ENCODE measurements around the gene MANEAL.

DNA sequence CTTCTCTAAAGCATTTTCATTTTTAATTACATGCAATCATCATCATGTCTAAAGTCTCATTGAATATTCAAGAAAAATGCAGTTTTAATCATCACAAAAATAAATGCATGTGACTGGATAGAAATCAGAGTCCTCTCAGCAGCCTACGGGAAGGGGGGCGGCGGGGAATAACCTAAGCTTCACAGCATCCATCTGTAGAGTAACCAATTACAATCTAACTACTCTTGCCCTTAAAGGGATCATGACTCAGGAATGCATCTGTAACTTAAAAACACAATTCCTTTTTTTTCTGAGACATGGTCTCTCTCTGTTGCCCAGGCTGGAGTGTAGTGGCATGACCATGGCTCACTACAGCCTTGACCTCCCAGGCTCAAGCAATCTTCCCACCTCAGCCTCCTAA, 43.1 kb downstream of the MANEAL start:
- TF ChIP-seq, protein P1, sequence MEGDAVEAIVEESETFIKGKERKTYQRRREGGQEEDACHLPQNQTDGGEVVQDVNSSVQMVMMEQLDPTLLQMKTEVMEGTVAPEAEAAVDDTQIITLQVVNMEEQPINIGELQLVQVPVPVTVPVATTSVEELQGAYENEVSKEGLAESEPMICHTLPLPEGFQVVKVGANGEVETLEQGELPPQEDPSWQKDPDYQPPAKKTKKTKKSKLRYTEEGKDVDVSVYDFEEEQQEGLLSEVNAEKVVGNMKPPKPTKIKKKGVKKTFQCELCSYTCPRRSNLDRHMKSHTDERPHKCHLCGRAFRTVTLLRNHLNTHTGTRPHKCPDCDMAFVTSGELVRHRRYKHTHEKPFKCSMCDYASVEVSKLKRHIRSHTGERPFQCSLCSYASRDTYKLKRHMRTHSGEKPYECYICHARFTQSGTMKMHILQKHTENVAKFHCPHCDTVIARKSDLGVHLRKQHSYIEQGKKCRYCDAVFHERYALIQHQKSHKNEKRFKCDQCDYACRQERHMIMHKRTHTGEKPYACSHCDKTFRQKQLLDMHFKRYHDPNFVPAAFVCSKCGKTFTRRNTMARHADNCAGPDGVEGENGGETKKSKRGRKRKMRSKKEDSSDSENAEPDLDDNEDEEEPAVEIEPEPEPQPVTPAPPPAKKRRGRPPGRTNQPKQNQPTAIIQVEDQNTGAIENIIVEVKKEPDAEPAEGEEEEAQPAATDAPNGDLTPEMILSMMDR (IDR thresholded peaks at IDR 0.05; ENCODE audit: low read depth, low read length, missing input control): no peak
- TF ChIP-seq, protein P2, sequence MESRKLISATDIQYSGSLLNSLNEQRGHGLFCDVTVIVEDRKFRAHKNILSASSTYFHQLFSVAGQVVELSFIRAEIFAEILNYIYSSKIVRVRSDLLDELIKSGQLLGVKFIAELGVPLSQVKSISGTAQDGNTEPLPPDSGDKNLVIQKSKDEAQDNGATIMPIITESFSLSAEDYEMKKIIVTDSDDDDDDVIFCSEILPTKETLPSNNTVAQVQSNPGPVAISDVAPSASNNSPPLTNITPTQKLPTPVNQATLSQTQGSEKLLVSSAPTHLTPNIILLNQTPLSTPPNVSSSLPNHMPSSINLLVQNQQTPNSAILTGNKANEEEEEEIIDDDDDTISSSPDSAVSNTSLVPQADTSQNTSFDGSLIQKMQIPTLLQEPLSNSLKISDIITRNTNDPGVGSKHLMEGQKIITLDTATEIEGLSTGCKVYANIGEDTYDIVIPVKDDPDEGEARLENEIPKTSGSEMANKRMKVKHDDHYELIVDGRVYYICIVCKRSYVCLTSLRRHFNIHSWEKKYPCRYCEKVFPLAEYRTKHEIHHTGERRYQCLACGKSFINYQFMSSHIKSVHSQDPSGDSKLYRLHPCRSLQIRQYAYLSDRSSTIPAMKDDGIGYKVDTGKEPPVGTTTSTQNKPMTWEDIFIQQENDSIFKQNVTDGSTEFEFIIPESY (IDR thresholded peaks at IDR 0.05): no peak
- TF ChIP-seq EGR1 (IDR thresholded peaks at IDR 0.05; ENCODE audit: low read depth in 2 of 2): no peak
- no peak for TF ChIP-seq TAF1 (conservative IDR thresholded peaks at IDR 0.05)
- no peak for TF ChIP-seq NR2F2 (IDR thresholded peaks at IDR 0.05)
- TF ChIP-seq, protein P3, sequence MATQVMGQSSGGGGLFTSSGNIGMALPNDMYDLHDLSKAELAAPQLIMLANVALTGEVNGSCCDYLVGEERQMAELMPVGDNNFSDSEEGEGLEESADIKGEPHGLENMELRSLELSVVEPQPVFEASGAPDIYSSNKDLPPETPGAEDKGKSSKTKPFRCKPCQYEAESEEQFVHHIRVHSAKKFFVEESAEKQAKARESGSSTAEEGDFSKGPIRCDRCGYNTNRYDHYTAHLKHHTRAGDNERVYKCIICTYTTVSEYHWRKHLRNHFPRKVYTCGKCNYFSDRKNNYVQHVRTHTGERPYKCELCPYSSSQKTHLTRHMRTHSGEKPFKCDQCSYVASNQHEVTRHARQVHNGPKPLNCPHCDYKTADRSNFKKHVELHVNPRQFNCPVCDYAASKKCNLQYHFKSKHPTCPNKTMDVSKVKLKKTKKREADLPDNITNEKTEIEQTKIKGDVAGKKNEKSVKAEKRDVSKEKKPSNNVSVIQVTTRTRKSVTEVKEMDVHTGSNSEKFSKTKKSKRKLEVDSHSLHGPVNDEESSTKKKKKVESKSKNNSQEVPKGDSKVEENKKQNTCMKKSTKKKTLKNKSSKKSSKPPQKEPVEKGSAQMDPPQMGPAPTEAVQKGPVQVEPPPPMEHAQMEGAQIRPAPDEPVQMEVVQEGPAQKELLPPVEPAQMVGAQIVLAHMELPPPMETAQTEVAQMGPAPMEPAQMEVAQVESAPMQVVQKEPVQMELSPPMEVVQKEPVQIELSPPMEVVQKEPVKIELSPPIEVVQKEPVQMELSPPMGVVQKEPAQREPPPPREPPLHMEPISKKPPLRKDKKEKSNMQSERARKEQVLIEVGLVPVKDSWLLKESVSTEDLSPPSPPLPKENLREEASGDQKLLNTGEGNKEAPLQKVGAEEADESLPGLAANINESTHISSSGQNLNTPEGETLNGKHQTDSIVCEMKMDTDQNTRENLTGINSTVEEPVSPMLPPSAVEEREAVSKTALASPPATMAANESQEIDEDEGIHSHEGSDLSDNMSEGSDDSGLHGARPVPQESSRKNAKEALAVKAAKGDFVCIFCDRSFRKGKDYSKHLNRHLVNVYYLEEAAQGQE (IDR thresholded peaks at IDR 0.05): no peak
- no peak for TF ChIP-seq SP1 (IDR thresholded peaks at IDR 0.05)
- TF ChIP-seq GABPA (IDR thresholded peaks at IDR 0.05 in 1 of 2, conservative IDR thresholded peaks at IDR 0.05 in 1 of 2): no peak
- TF ChIP-seq, protein P4, sequence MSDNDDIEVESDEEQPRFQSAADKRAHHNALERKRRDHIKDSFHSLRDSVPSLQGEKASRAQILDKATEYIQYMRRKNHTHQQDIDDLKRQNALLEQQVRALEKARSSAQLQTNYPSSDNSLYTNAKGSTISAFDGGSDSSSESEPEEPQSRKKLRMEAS (IDR thresholded peaks at IDR 0.05): no peak
- TF ChIP-seq, protein P5, sequence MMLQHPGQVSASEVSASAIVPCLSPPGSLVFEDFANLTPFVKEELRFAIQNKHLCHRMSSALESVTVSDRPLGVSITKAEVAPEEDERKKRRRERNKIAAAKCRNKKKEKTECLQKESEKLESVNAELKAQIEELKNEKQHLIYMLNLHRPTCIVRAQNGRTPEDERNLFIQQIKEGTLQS (IDR thresholded peaks at IDR 0.05): no peak
- TF ChIP-seq YY1 (IDR thresholded peaks at IDR 0.05): no peak
